IMR-90 (cell line): Measurements from ENCODE around the gene DLX2. TPM values are rescaled to one million over a fixed set of nuclear protein-coding genes. Genes with fewer than 3 reads are reported as not detected.
A peak's percentile ranks its signal among the peaks of the same experiment; 100 is the strongest.

Experiments
- ATAC-seq: fragments of 200-7000 bp; cut with Tn5 transposase; 2 replicates; pipeline ENCODE4 v1.9.1; 2020; ENCODE audit warnings: low read depth, mild to moderate bottlenecking, moderate library complexity
- BruUV-seq: library from RNA; stranded (reverse); fragments of 400-500 nt; replicated peaks from 2 replicates; lab custom pipeline; 2021; lab: Mats Ljungman, UMichigan
- CTCF ChIA-PET: fragments of 300-600 bp; formaldehyde crosslinking; extraction: SDS; loops from one replicate; lab custom pipeline; 2021; ENCODE audit warnings: antibody characterized with exemption; lab: Yijun Ruan, JAX
- POLR2A ChIA-PET: fragments of 300-600 bp; sonication (Branson Sonifier 250); formaldehyde crosslinking; loops from one replicate; lab custom pipeline; 2022; ENCODE audit warnings: antibody characterized with exemption; ENCODE audit not compliant: unreplicated experiment; lab: Charles Lee
- DNase-seq: peaks from one replicate; pipeline ENCODE4 v3.0.0; 2013
- H2AFZ ChIP-seq: replicated peaks from 2 replicates; pipeline ENCODE3; 2013; ENCODE audit warnings: low read length, mild to moderate bottlenecking; ENCODE audit not compliant: poor library complexity
- H2AK5ac ChIP-seq: 2 replicates; pipeline ENCODE4 v1.6.1; 2013; ENCODE audit warnings: low read depth, low read length, inconsistent platforms
- H2AK9ac ChIP-seq: replicated peaks from 2 replicates; pipeline ENCODE3; 2013; ENCODE audit warnings: mild to moderate bottlenecking, low read depth, low read length, moderate library complexity; ENCODE audit not compliant: poor library complexity
- H2BK120ac ChIP-seq: 2 replicates; pipeline ENCODE4 v1.6.1; 2013; ENCODE audit warnings: low read depth, low read length, inconsistent platforms
- H2BK15ac ChIP-seq: 3 replicates; pipeline ENCODE4 v1.6.1; 2013; ENCODE audit warnings: low read depth, low read length, inconsistent platforms
- H2BK20ac ChIP-seq: 2 replicates; pipeline ENCODE4 v1.6.1; 2013; ENCODE audit warnings: low read depth, mild to moderate bottlenecking, inconsistent platforms, low read length, moderate library complexity
- H2BK5ac ChIP-seq: 2 replicates; pipeline ENCODE4 v1.6.1; 2013; ENCODE audit warnings: mild to moderate bottlenecking, low read depth, low read length, inconsistent platforms; ENCODE audit not compliant: poor library complexity, severe bottlenecking
- H3K14ac ChIP-seq: replicated peaks from 2 replicates; pipeline ENCODE4 v1.6.1; 2013; ENCODE audit warnings: low read depth, low read length, inconsistent platforms
- H3K18ac ChIP-seq: 2 replicates; pipeline ENCODE4 v1.6.1; 2013; ENCODE audit warnings: low read depth, low read length, control low read depth
- H3K23ac ChIP-seq: 2 replicates; pipeline ENCODE4 v1.6.1; 2013; ENCODE audit warnings: low read depth, low read length, inconsistent platforms
- H3K27ac ChIP-seq: 2 replicates; pipeline ENCODE4 v1.5.1; 2013; ENCODE audit warnings: mild to moderate bottlenecking, control low read depth, low read length; ENCODE audit not compliant: insufficient read depth
- H3K27me3 ChIP-seq: 2 replicates; pipeline ENCODE4 v1.6.1; 2013; ENCODE audit warnings: low read length; ENCODE audit not compliant: control insufficient read depth, insufficient read depth
- H3K36me3 ChIP-seq: 2 replicates; pipeline ENCODE4 v1.6.1; 2013; ENCODE audit warnings: low read length, mixed read lengths; ENCODE audit not compliant: control insufficient read depth, insufficient read depth
- H3K4ac ChIP-seq: 2 replicates; pipeline ENCODE4 v1.6.1; 2013; ENCODE audit warnings: low read depth, low read length, inconsistent platforms
- H3K4me1 ChIP-seq: 2 replicates; pipeline ENCODE4 v1.6.1; 2013; ENCODE audit warnings: low read length, mixed read lengths; ENCODE audit not compliant: control insufficient read depth, insufficient read depth
- H3K4me2 ChIP-seq: 2 replicates; pipeline ENCODE4 v1.6.1; 2013; ENCODE audit warnings: low read depth, mild to moderate bottlenecking, control low read depth, low read length, moderate library complexity
- H3K4me3 ChIP-seq: 2 replicates; pipeline ENCODE4 v1.5.1; 2013; ENCODE audit warnings: low read depth, mild to moderate bottlenecking, control low read depth, low read length, moderate library complexity; ENCODE audit not compliant: insufficient read depth
- H3K56ac ChIP-seq: 2 replicates; pipeline ENCODE4 v1.6.1; 2013; ENCODE audit warnings: low read length, inconsistent platforms; ENCODE audit not compliant: insufficient read depth; ENCODE audit errors: extremely low read depth
- H3K79me1 ChIP-seq, 2 experiments: 2 replicates each; pipeline ENCODE4 v1.6.1; 2013; ENCODE audit warnings: low read length in 2 of 2, inconsistent platforms in 1 of 2, low read depth in 1 of 2
- H3K9ac ChIP-seq: 2 replicates; pipeline ENCODE4 v1.6.1; 2013; ENCODE audit warnings: low read depth, low read length, control low read depth
- H3K9me1 ChIP-seq: 2 replicates; pipeline ENCODE4 v1.6.1; 2013; ENCODE audit warnings: low read length, inconsistent platforms; ENCODE audit not compliant: insufficient read depth
- H3K9me3 ChIP-seq: 2 replicates; pipeline ENCODE4 v1.6.1; 2013; ENCODE audit warnings: low read length; ENCODE audit not compliant: control insufficient read depth, insufficient read depth
- H4K20me1 ChIP-seq: 2 replicates; pipeline ENCODE4 v1.6.1; 2013; ENCODE audit warnings: low read length, inconsistent platforms; ENCODE audit not compliant: insufficient read depth
- H4K5ac ChIP-seq: 2 replicates; pipeline ENCODE4 v1.6.1; 2013; ENCODE audit warnings: mild to moderate bottlenecking, low read depth, low read length, control low read depth
- H4K8ac ChIP-seq, 2 experiments: 2 replicates each; pipeline ENCODE4 v1.6.1; 2013; ENCODE audit warnings: low read depth in 2 of 2, low read length in 2 of 2, control low read depth in 1 of 2, inconsistent platforms in 1 of 2
- H4K91ac ChIP-seq: 2 replicates; pipeline ENCODE4 v1.6.1; 2013; ENCODE audit warnings: low read depth, low read length, inconsistent platforms; ENCODE audit not compliant: insufficient read depth
- NFE2L2 ChIP-seq: fragments of 150-350 bp; IDR thresholded peaks from 2 replicates; pipeline ENCODE4 v1.6.1; 2016; ENCODE audit warnings: low read depth, mild to moderate bottlenecking, low read length
- RFX5 ChIP-seq: IDR thresholded peaks from 2 replicates; pipeline ENCODE4 v1.8.0; 2012; ENCODE audit warnings: low read depth, mild to moderate bottlenecking, low read length, moderate library complexity
- SMC3 ChIP-seq: fragments of 150-350 bp; IDR thresholded peaks from 2 replicates; pipeline ENCODE4 v1.6.1; 2016; ENCODE audit warnings: low read depth, mild to moderate bottlenecking, antibody characterized with exemption, low read length, moderate library complexity
- WGBS, 2 experiments: methylation state at CpG; one replicate each; pipeline versions ENCODE4 v1.1.5 to v1.1.7; 2013; ENCODE audit warnings: missing lambda C conversion rate in 2 of 2; ENCODE audit not compliant: insufficient read length in 1 of 2; ENCODE audit errors: extremely low coverage in 2 of 2; 5-methylcytosine and 5-hydroxymethylcytosine counted together
- dilution Hi-C: fragments of 300-500 bp; cut with HindIII; formaldehyde crosslinking; loops from one replicate; pipeline ENCODE4 v1.14.3; 2018; ENCODE audit warnings: low sequenced_read_pairs; ENCODE audit not compliant: unreplicated experiment
- in situ Hi-C: fragments of 300-500 bp; cut with MboI; formaldehyde crosslinking; loops from 3 replicates; pipeline ENCODE4 v1.14.3; 2019; ENCODE audit warnings: low sequenced_read_pairs, inconsistent platforms, mixed read lengths
- intact Hi-C: fragments of 100-400 bp; cut with micrococcal nuclease; formaldehyde crosslinking; loops from 2 replicates; pipeline ENCODE4 v1.10.0; 2022
- polyA plus RNA-seq, 3 experiments: library from polyadenylated mRNA; depleted of rRNA; stranded (reverse); fragments of >200 nt; gene quantifications; 2 replicates each; pipeline ENCODE4 v1.2.3, GENCODE V29; 2012; ENCODE audit warnings: low replicate concordance in 1 of 3
- total RNA-seq: library from RNA; depleted of rRNA; stranded (reverse); fragments of >200 nt; gene quantifications from 2 replicates; pipeline ENCODE4 v1.2.3, GENCODE V29; 2012

The DLX2 gene
- total and polyA plus RNA-seq, 2 of the 4 experiments (the other 2 are of a cell fraction): 0.38 TPM; not detected in 1

GRCh38 chr2:172109988-172110811 lies 7.5 kb upstream of the DLX2 start:
- H2AK5ac ChIP-seq: no peak overlapping the region
- dilution Hi-C loops (no loop called here), in situ Hi-C loops (loop anchor here (5.0 kb wide), 2 partner anchors 303 to 408 kb away; no protein-coding TSS in a partner anchor), intact Hi-C loops (no loop called here)
- no peak overlapping the region; the same call in 1 of the 2 replicates for H3K23ac ChIP-seq
- no peak overlapping the region for H3K4ac ChIP-seq
- peak overlapping the region; percentile 71 for H2AFZ ChIP-seq
- POLR2A ChIA-PET: no interaction called here
- H3K36me3 ChIP-seq: no peaks in the 10 kb centered on the region
- TF ChIP-seq RFX5: no peak
- no peak for TF ChIP-seq SMC3
- no peak for TF ChIP-seq NFE2L2
- H3K27ac ChIP-seq: no peak overlapping the region
- H3K18ac ChIP-seq: no peak overlapping the region
- no peaks in the 10 kb centered on the region for H3K79me1 ChIP-seq
- 71% methylated on average over 14 of the region's 31 CpGs; no CpG with 5 or more reads in 1 of the 2 experiments for WGBS, 2 experiments
- no peak overlapping the region for H2BK15ac ChIP-seq
- no peaks in the 10 kb centered on the region; the same call in 1 of the 2 replicates for H3K27me3 ChIP-seq
- CTCF ChIA-PET: no interaction called here
- H2BK120ac ChIP-seq: no peak overlapping the region
- no peaks in the 10 kb centered on the region for H3K9me3 ChIP-seq
- H3K56ac ChIP-seq: no peak overlapping the region
- H4K20me1 ChIP-seq: no peaks in the 10 kb centered on the region
- H2BK5ac ChIP-seq: no peak overlapping the region
- no peak overlapping the region for H4K5ac ChIP-seq
- ATAC-seq: no peak
- no peak for DNase-seq
- no peak overlapping the region for H4K8ac ChIP-seq
- no peak overlapping the region for H3K4me2 ChIP-seq
- no peak overlapping the region for H2BK20ac ChIP-seq
- no peak overlapping the region for H3K9ac ChIP-seq
- H3K14ac ChIP-seq: no peak overlapping the region
- peak overlapping the region; percentile 48 for H2AK9ac ChIP-seq
- no peak overlapping the region for H4K91ac ChIP-seq
- H3K4me1 ChIP-seq: no peaks in the 10 kb centered on the region
- H3K4me3 ChIP-seq: no peak overlapping the region
- BruUV-seq: no TSS peak
- H3K9me1 ChIP-seq: no peaks in the 10 kb centered on the region
